GM12892 (cell line): ENCODE results near the gene TTC24.

Source experiments
- POLR2A ChIP-seq: IDR thresholded peaks from 2 replicates; pipeline ENCODE4 v1.6.1; 2011; ENCODE audit warnings: low read depth, low read length, control low read depth
- POLR2AphosphoS5 ChIP-seq: IDR thresholded peaks from 2 replicates; pipeline ENCODE4 v1.6.1; 2011; ENCODE audit warnings: low read depth, low read length, control low read depth
- TAF1 ChIP-seq: IDR thresholded peaks from 2 replicates; pipeline ENCODE4 v1.6.1; 2011; ENCODE audit warnings: low read depth, mild to moderate bottlenecking, control low read depth, low read length, borderline replicate concordance

- no peak for TF ChIP-seq POLR2A
- TF ChIP-seq TAF1, result no peak
- TF ChIP-seq POLR2AphosphoS5, result no peak
These were observed 36.5 kb upstream of the TTC24 start for GRCh38 chr1:156543066-156543465.
